Adrenal gland (tissue), 12 donors: ENCODE data around the gene C1QL1. TPM values are rescaled to one million over a fixed set of nuclear protein-coding genes. Genes with fewer than 3 reads are reported as not detected.

ENCODE experiments used
- DNase-seq, 7 donors: peaks; one replicate each; pipeline ENCODE4 v3.0.0-alpha.2; 2019 to 2020
- H3K27ac ChIP-seq, 5 donors: fragments of 200-600 bp; sonication (generic) in 4 of 5; 1 replicate in 3 of 5; 2 replicates in 2 of 5; pipeline versions ENCODE4 v1.5.1 to v1.8.0; 2016 to 2020; ENCODE audit warnings: mild to moderate bottlenecking in 1 of 5
- H3K27me3 ChIP-seq: fragments of 200-600 bp; 2 replicates; pipeline ENCODE4 v1.8.0; 2021
- H3K36me3 ChIP-seq, 2 donors: fragments of 200-600 bp; replicated peaks in 1 of 2; 1 replicate in 1 of 2; 2 replicates in 1 of 2; pipeline versions ENCODE4 v1.5.1 to v1.8.0; 2018 to 2022
- H3K4me1 ChIP-seq, 2 donors: fragments of 200-600 bp; replicated peaks in 1 of 2; 1 replicate in 1 of 2; 2 replicates in 1 of 2; pipeline versions ENCODE4 v1.5.1 to v1.8.0; 2018 to 2021
- H3K4me3 ChIP-seq, 4 donors: fragments of 200-600 bp; sonication (generic) in 3 of 4; one replicate each; pipeline ENCODE4 v1.5.1; 2016 to 2018
- H3K9me3 ChIP-seq, 3 donors: fragments of 200-600 bp; sonication (generic) in 1 of 3; replicated peaks in 1 of 3; 1 replicate in 2 of 3; 2 replicates in 1 of 3; pipeline versions ENCODE4 v1.5.1 to v1.8.0; 2016 to 2021
- CTCF ChIP-seq, 6 experiments: fragments of 450-650 bp in 4 of 6; fragments of 200-600 bp in 2 of 6; sonication (generic) in 1 of 6; IDR thresholded peaks; 1 replicate in 5 of 6; 2 replicates in 1 of 6; pipeline versions ENCODE4 v1.5.1 to v1.8.0; 2016 to 2021; ENCODE audit warnings: antibody characterized with exemption in 6 of 6, mild to moderate bottlenecking in 2 of 6, moderate library complexity in 1 of 6
- POLR2A ChIP-seq, 2 donors: fragments of 450-650 bp; IDR thresholded peaks; one replicate each; pipeline ENCODE4 v1.6.1; 2017; ENCODE audit warnings: antibody characterized with exemption in 2 of 2, mild to moderate bottlenecking in 2 of 2, moderate library complexity in 1 of 2
- WGBS, 4 donors: extraction: QIAGEN DNeasy Blood & Tissue Kit in 2 of 4; methylation state at CpG; one replicate each; pipeline versions ENCODE4 v1.1.5 to v1.1.7; 2013 to 2017; 5-methylcytosine and 5-hydroxymethylcytosine counted together
- intact Hi-C, 2 donors: fragments of 100-400 bp; cut with DNase I; formaldehyde crosslinking; loops; one replicate each; pipeline versions ENCODE4 v1.14.1 to v1.15.0; 2022 to 2023
- polyA plus RNA-seq, 3 donors: library from polyadenylated mRNA; stranded (reverse); fragments of 200-250 nt in 2 of 3; fragments of 350-450 nt in 1 of 3; fragmentation: Illumina TruSeq in 1 of 3; extraction: RNeasy Lipid Tissue Mini Kit (QIAGEN cat#74804) in 1 of 3; gene quantifications; one replicate each; pipeline ENCODE4 v1.2.3, GENCODE V29; 2013 to 2014
- total RNA-seq, 9 donors: library from RNA; depleted of rRNA in 4 of 9; stranded (reverse); fragments of >200 nt in 4 of 9; fragments of 120-200 nt in 1 of 9; fragmentation: NEBNext Ultra II Directional in 1 of 9; extraction: Animal tissue kit (Norgen Biotek cat#: 25700) in 1 of 9; gene quantifications; one replicate each; pipeline versions ENCODE4 v1.1.0 to v1.2.4, GENCODE V29; 2013 to 2023
- donor health status: healthy with polysubstance abuse.
- donor health status: Bipolar disorder and iron deficiency.
- donor health status: DM: yes; HTN: yes; CAD: no.
- donor health status: DM: no; HTN: no; CAD: no.
- donor health status: DM: no; HTN: no; CAD: no.
- donor health status: DM: yes; HTN: yes; CAD: no.

C1QL1 gene
- total and polyA plus RNA-seq, 12 donors = 0.27 to 3.3 (median 1.1) TPM; not detected in 4

GRCh38 chr17:45013021-45013997 lies 45.2 kb upstream of the C1QL1 start:
- no peak overlapping the region for H3K4me3 ChIP-seq
- no peaks in the 10 kb centered on the region for H3K9me3 ChIP-seq
- H3K27ac ChIP-seq = no peak overlapping the region
- TF ChIP-seq POLR2A (IDR thresholded peaks at IDR 0.05) = no peak
- TF ChIP-seq CTCF (IDR thresholded peaks at IDR 0.05) = no peak
- H3K27me3 ChIP-seq = no peaks in the 10 kb centered on the region
- 74 to 76% (median 75%) methylated on average over 12 to 17 of the region's 17 CpGs for WGBS, 4 donors
- DNase-seq = no peak
- H3K36me3 ChIP-seq = no peaks in the 10 kb centered on the region
- H3K4me1 ChIP-seq = peaks cover 0 to 3% of the 10 kb centered on the region in 2 donors
- intact Hi-C loops = loop anchor here in 1 of 2 donors (10.0 kb wide), 1 partner anchor 239 kb away; no protein-coding TSS in a partner anchor

GRCh38 chr17:45011767-45012166 lies 43.7 kb upstream of the C1QL1 start:
- Histone ChIP-seq H3K27me3 (no peaks in the 10 kb centered on the region), H3K4me1 (no peaks in the 10 kb centered on the region), H3K4me3 (no peak overlapping the region), H3K27ac (no peak overlapping the region), H3K36me3 (no peaks in the 10 kb centered on the region), H3K9me3 (no peaks in the 10 kb centered on the region)
- TF ChIP-seq POLR2A (IDR thresholded peaks at IDR 0.05) (no peak), CTCF (IDR thresholded peaks at IDR 0.05) (no peak)
- intact Hi-C loops = loop anchor here in 1 of 2 donors (10.0 kb wide), 1 partner anchor 237 kb away; no protein-coding TSS in a partner anchor
- no peak for DNase-seq
- WGBS, 4 donors = 91 to 100% (median 96%) methylated on average over 1 of the region's 1 CpG

- H3K4me1 ChIP-seq = no peaks in the 10 kb centered on the region
- no peaks in the 10 kb centered on the region for H3K36me3 ChIP-seq
- H3K4me3 ChIP-seq = no peak overlapping the region
- WGBS, 4 donors = 58 to 67% (median 60%) methylated on average over 12 to 13 of the region's 13 CpGs
- no peaks in the 10 kb centered on the region for H3K27me3 ChIP-seq
- no peaks in the 10 kb centered on the region for H3K9me3 ChIP-seq
- H3K27ac ChIP-seq = no peak overlapping the region
- no peak for TF ChIP-seq POLR2A (IDR thresholded peaks at IDR 0.05)
- TF ChIP-seq CTCF (IDR thresholded peaks at IDR 0.05) = no peak
- intact Hi-C loops = loop anchor here in 1 of 2 donors (10.0 kb wide), 1 partner anchor 235 kb away; no protein-coding TSS in a partner anchor
- DNase-seq = no peak
These were observed 41.8 kb upstream of the C1QL1 start for GRCh38 chr17:45009676-45010467.

GRCh38 chr17:45008216-45008615 lies 40.1 kb upstream of the C1QL1 start:
- H3K36me3 ChIP-seq = no peaks in the 10 kb centered on the region
- intact Hi-C loops = no loop called here
- H3K4me3 ChIP-seq = no peak overlapping the region
- no peaks in the 10 kb centered on the region for H3K27me3 ChIP-seq
- TF ChIP-seq POLR2A (IDR thresholded peaks at IDR 0.05) = no peak
- TF ChIP-seq CTCF (IDR thresholded peaks at IDR 0.05) = no peak
- no peak overlapping the region for H3K27ac ChIP-seq
- 68 to 79% (median 73%) methylated on average over 9 to 10 of the region's 10 CpGs for WGBS, 4 donors
- no peaks in the 10 kb centered on the region for H3K4me1 ChIP-seq
- DNase-seq = no peak
- no peaks in the 10 kb centered on the region for H3K9me3 ChIP-seq
